ENCODE data around the gene CPA5.

CPA5 gene

DNA sequence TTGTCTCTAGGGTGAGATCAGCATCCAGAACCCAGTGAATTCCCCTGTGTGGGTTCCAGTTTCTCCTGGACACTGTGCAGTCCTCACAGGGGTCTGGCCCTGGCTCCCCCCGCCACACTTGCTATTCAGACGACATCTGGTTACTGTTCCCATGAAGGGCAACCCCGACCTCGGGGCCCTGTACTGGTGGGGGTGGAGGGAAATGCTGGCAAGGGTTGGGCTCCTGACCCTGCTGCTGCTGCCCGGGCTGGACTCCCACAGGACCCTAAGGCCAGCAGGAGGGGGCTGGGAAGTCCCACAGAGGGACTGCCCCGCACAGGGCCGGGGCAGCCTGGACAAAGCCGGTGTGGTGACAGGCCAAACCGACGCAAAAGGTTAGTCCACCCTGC lies 34.9 kb downstream of the CPA5 start:
- Histone ChIP-seq H3K9me3 (ENCODE audit: insufficient read depth, low read length, severe bottlenecking) (peaks cover 7% of the 10 kb centered on the region), H3K4me1 (ENCODE audit: insufficient read depth, low read length) (no peaks in the 10 kb centered on the region), H3K9ac (ENCODE audit: low read depth, low read length) (no peak overlapping the region), H3K4me2 (ENCODE audit: insufficient read depth, low read length) (no peak overlapping the region), H2AFZ (ENCODE audit: low read depth, low read length) (no peak overlapping the region), H3K79me2 (ENCODE audit: insufficient read depth, low read length) (no peaks in the 10 kb centered on the region), H4K20me1 (ENCODE audit: insufficient read depth, low read length) (no peaks in the 10 kb centered on the region), H3K36me3 (ENCODE audit: insufficient read depth, low read length) (no peaks in the 10 kb centered on the region), H3K27ac (ENCODE audit: low read length) (no peak overlapping the region), H3K4me3 (ENCODE audit: low read depth in 1 of 2, low read length in 2 of 2) (no peak overlapping the region), H3K27me3 (ENCODE audit: insufficient read depth, low read length, poor library complexity) (no peaks in the 10 kb centered on the region)
- DNase-seq (no peak), ATAC-seq (ENCODE audit: insufficient read depth, low read depth) (no peak)
- TF ChIP-seq EZH2 (IDR thresholded peaks at IDR 0.05; ENCODE audit: borderline replicate concordance, low read depth, low read length, severe bottlenecking): no peak
- TF ChIP-seq, protein P1, sequence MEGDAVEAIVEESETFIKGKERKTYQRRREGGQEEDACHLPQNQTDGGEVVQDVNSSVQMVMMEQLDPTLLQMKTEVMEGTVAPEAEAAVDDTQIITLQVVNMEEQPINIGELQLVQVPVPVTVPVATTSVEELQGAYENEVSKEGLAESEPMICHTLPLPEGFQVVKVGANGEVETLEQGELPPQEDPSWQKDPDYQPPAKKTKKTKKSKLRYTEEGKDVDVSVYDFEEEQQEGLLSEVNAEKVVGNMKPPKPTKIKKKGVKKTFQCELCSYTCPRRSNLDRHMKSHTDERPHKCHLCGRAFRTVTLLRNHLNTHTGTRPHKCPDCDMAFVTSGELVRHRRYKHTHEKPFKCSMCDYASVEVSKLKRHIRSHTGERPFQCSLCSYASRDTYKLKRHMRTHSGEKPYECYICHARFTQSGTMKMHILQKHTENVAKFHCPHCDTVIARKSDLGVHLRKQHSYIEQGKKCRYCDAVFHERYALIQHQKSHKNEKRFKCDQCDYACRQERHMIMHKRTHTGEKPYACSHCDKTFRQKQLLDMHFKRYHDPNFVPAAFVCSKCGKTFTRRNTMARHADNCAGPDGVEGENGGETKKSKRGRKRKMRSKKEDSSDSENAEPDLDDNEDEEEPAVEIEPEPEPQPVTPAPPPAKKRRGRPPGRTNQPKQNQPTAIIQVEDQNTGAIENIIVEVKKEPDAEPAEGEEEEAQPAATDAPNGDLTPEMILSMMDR (IDR thresholded peaks at IDR 0.05; ENCODE audit: borderline replicate concordance, extremely low read depth, low read length, poor library complexity, severe bottlenecking): no peak

DNA sequence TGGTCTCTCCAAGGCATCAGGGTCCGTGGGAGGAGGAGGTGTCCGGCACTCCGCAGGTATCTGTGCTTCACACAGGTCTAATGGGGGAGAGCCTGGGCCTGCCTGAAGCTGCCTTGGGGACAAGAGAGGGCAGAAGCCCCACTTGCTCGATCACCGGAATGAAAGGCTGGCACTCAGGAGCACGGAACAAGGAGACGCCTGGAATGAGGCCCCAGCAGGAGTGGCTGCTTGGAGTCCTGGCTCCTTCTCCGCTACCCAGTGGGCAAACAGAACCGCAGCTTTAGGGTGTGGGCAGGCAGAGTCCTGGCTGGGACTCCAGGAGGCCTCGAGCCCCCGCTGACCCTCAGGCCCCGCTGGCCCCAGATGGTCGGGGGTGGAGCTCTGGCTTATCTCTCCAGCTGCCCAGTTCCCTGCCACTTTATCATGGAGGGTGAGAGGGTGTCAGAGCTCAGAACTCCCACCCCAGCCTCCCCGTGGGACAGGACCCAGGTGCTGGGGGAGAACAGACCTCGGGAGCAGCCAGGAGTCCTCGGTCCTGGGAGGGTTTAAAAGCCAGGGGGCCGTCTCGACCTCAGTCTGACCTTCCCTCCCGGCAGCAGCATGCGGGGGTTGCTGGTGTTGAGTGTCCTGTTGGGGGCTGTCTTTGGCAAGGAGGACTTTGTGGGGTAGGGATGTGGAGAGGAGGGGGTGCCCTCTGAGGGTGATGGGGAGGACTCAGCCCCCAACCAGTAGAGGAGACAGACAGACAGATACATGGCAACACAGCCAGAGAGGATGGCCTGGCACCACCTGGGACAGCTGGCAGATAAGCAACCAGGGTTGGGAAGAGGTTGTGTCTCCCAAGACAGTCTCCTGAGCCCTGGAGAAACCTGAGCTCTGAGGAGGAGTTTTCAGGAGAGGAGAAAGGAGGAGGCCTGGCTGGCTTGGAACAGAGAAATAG lies 35.6 kb downstream of the CPA5 start, which contains the start of gene CPA1:
Gene CPA1, plus strand, starts transcription at position 574 of the 940 bp plus-strand sequence. Its CDS starts 27 bp downstream, at position 601.
- H4K20me1 ChIP-seq (ENCODE audit: insufficient read depth, low read length): no peaks in the 10 kb centered on the region
- H3K36me3 ChIP-seq (ENCODE audit: insufficient read depth, low read length): no peaks in the 10 kb centered on the region
- H3K9ac ChIP-seq (ENCODE audit: low read depth, low read length): no peak within 1 kb of the TSS
- no peak within 1 kb of the TSS for H3K4me3 ChIP-seq (ENCODE audit: low read depth in 1 of 2, low read length in 2 of 2)
- DNase-seq (no peak), ATAC-seq (ENCODE audit: insufficient read depth, low read depth) (no peak)
- no peak for TF ChIP-seq EZH2 (IDR thresholded peaks at IDR 0.05; ENCODE audit: borderline replicate concordance, low read depth, low read length, severe bottlenecking)
- TF ChIP-seq, protein P1 (IDR thresholded peaks at IDR 0.05; ENCODE audit: borderline replicate concordance, extremely low read depth, low read length, poor library complexity, severe bottlenecking): no peak
- H3K27ac ChIP-seq (ENCODE audit: low read length): no peak within 1 kb of the TSS
- H3K79me2 ChIP-seq (ENCODE audit: insufficient read depth, low read length): no peaks in the 10 kb centered on the region
- no peak within 1 kb of the TSS for H2AFZ ChIP-seq (ENCODE audit: low read depth, low read length)
- peaks cover 7% of the 10 kb centered on the region for H3K9me3 ChIP-seq (ENCODE audit: insufficient read depth, low read length, severe bottlenecking)
- no peaks in the 10 kb centered on the region for H3K4me1 ChIP-seq (ENCODE audit: insufficient read depth, low read length)
- no peaks in the 10 kb centered on the region for H3K27me3 ChIP-seq (ENCODE audit: insufficient read depth, low read length, poor library complexity)
- no peak within 1 kb of the TSS for H3K4me2 ChIP-seq (ENCODE audit: insufficient read depth, low read length)

DNA sequence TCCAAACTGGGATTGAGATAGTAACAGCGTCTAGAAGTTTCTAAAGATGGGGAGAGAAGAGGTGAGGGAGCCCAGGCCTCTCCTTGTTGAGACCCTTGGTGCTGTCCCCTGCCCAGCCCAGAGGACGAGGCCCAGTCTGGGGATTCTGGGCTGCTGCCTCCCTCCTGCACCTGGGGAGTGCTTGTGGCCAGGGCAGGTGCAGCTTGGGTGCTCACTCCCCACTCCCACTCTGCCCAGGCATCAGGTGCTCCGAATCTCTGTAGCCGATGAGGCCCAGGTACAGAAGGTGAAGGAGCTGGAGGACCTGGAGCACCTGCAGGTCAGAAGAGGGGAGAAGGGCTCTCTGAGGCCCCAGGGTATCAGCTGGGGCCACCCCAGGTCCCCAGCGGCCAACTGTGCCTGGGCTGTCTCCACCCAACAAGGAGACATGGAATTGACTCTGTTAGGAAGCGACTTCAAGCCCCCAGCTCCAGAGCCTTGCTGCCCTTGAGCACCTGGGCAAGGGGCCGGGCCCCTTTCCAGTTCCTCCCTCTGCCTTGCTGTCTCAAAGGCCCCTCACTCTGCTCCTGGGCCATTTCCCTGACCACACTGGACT lies 36.3 kb downstream of the CPA5 start:
- H3K4me3 ChIP-seq (ENCODE audit: low read depth in 1 of 2, low read length in 2 of 2): no peak overlapping the region
- no peak overlapping the region for H3K27ac ChIP-seq (ENCODE audit: low read length)
- H3K4me1 ChIP-seq (ENCODE audit: insufficient read depth, low read length): no peaks in the 10 kb centered on the region
- H3K36me3 ChIP-seq (ENCODE audit: insufficient read depth, low read length): no peaks in the 10 kb centered on the region
- no peak overlapping the region for H3K4me2 ChIP-seq (ENCODE audit: insufficient read depth, low read length)
- no peaks in the 10 kb centered on the region for H3K79me2 ChIP-seq (ENCODE audit: insufficient read depth, low read length)
- TF ChIP-seq, protein P1 (IDR thresholded peaks at IDR 0.05; ENCODE audit: borderline replicate concordance, extremely low read depth, low read length, poor library complexity, severe bottlenecking): no peak
- no peak for TF ChIP-seq EZH2 (IDR thresholded peaks at IDR 0.05; ENCODE audit: borderline replicate concordance, low read depth, low read length, severe bottlenecking)
- no peaks in the 10 kb centered on the region for H3K27me3 ChIP-seq (ENCODE audit: insufficient read depth, low read length, poor library complexity)
- no peak for DNase-seq
- no peak overlapping the region for H3K9ac ChIP-seq (ENCODE audit: low read depth, low read length)
- H4K20me1 ChIP-seq (ENCODE audit: insufficient read depth, low read length): no peaks in the 10 kb centered on the region
- H3K9me3 ChIP-seq (ENCODE audit: insufficient read depth, low read length, severe bottlenecking): peaks cover 5% of the 10 kb centered on the region
- no peak for ATAC-seq (ENCODE audit: insufficient read depth, low read depth)
- H2AFZ ChIP-seq (ENCODE audit: low read depth, low read length): no peak overlapping the region
